ENCODE results near the gene MKNK1. TPM values are rescaled to one million over a fixed set of nuclear protein-coding genes. Genes with fewer than 3 reads are reported as not detected.

The MKNK1 gene
- total and polyA plus RNA-seq, 8 donors = 21.2 to 182 (median 36.7) TPM

DNA sequence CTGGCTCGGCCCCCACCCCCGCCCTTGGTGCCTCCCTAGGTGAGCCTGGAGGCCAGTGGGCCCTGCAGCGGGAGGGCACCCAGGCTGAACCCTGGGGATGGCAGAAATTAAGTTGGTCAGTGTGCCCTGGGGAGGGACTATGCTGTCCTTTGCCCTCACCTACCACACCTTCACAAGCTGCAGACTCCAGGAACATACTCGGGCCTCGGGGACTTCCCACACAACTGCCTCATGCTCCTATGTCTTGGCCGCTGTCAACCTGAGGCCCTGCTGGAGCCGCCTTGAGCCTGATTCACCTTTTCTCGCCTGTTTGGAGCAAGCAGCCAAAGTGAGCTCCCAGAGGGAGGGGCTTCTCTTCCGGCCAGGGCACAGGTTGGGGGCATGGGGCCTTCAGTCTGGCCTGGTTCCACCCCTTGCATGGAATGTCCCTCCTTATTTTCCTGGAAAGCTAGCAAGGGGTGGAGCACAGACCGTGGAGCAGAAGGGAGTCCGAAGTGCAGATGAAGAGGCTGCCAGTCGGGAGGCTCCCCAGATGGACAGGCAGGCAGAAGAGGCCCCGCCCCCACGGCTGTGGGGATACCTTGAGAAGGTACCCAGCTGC lies 77.3 kb downstream of the MKNK1 start:
- H3K9me3 ChIP-seq = no peaks in the 10 kb centered on the region
- H3K4me1 ChIP-seq = peaks cover 10 to 24% (median 14%) of the 10 kb centered on the region in 4 donors
- H3K4me3 ChIP-seq = no peak overlapping the region
- H3K27me3 ChIP-seq = peaks cover 0 to 69% (median 17%) of the 10 kb centered on the region in 3 donors
- 29 to 40% (median 38%) methylated on average over 11 to 14 of the region's 14 CpGs for WGBS, 5 donors
- no peaks in the 10 kb centered on the region for H3K36me3 ChIP-seq
- peak; percentile 43 to 64 for DNase-seq
- H3K27ac ChIP-seq = no peak overlapping the region
- intact Hi-C loops (cut with DNase I; ENCODE audit: low total_unique reads) = loop anchor here (5.0 kb wide), 1 partner anchor 119 kb away; no protein-coding TSS in a partner anchor
- no peak for TF ChIP-seq EP300 (IDR thresholded peaks at IDR 0.05)
- no peak for TF ChIP-seq POLR2AphosphoS5 (IDR thresholded peaks at IDR 0.05)
- TF ChIP-seq, protein P1, sequence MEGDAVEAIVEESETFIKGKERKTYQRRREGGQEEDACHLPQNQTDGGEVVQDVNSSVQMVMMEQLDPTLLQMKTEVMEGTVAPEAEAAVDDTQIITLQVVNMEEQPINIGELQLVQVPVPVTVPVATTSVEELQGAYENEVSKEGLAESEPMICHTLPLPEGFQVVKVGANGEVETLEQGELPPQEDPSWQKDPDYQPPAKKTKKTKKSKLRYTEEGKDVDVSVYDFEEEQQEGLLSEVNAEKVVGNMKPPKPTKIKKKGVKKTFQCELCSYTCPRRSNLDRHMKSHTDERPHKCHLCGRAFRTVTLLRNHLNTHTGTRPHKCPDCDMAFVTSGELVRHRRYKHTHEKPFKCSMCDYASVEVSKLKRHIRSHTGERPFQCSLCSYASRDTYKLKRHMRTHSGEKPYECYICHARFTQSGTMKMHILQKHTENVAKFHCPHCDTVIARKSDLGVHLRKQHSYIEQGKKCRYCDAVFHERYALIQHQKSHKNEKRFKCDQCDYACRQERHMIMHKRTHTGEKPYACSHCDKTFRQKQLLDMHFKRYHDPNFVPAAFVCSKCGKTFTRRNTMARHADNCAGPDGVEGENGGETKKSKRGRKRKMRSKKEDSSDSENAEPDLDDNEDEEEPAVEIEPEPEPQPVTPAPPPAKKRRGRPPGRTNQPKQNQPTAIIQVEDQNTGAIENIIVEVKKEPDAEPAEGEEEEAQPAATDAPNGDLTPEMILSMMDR (IDR thresholded peaks at IDR 0.05) = no peak

GRCh38 chr1:46526013-46526690 lies 77.9 kb downstream of the MKNK1 start:
- H3K27me3 ChIP-seq = peaks cover 0 to 63% (median 17%) of the 10 kb centered on the region in 3 donors
- peaks cover 10 to 28% (median 14%) of the 10 kb centered on the region in 4 donors for H3K4me1 ChIP-seq
- DNase-seq = no peak
- TF ChIP-seq POLR2AphosphoS5 (IDR thresholded peaks at IDR 0.05) = no peak
- TF ChIP-seq, protein P1 (IDR thresholded peaks at IDR 0.05) = no peak
- H3K4me3 ChIP-seq = no peak overlapping the region
- no peaks in the 10 kb centered on the region for H3K36me3 ChIP-seq
- no peak overlapping the region for H3K27ac ChIP-seq
- no peaks in the 10 kb centered on the region for H3K9me3 ChIP-seq
- intact Hi-C loops (cut with DNase I; ENCODE audit: low total_unique reads) = loop anchor here (5.0 kb wide), 1 partner anchor 119 kb away; no protein-coding TSS in a partner anchor
- 55 to 72% (median 68%) methylated on average over 16 to 17 of the region's 17 CpGs for WGBS, 5 donors

DNA sequence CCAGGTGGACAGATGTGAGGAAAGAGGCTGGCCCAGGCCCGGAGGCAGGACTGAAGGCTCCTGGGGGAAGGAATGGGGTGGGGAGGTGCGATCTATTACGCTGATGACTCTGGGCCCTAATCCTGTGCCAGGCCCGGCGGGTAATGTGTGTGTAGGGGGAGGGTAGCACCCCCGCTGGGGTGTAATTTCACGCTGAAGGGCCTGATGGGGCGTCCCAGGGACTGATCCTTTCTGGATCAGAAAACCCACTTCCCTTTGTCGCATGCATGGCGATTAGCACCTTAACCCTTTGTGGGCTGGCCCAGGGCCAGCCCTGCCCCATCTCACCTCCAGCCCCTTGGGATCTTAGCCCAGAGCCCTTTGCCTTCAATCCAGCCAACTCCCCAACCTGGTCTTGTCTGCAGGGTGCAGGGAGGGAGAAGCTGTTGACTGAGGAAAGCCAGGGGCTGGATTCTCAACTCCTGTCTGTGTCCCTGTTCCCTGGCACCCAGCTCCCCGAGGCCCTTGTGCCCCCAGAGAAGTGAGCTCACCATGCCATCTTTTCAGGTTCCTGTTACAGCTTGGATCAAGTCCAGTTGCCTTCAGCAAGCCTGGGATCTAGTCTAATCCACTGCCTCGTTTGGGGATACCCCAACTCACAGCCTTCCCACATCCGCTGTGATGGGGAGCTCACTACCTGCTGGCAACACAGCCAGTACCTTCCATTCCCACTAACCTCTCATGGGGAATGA lies 78.7 kb downstream of the MKNK1 start:
- H3K27ac ChIP-seq = no peak overlapping the region
- intact Hi-C loops (cut with DNase I; ENCODE audit: low total_unique reads) = loop anchor here (5.0 kb wide), 1 partner anchor 118 kb away; no protein-coding TSS in a partner anchor
- no peak for DNase-seq
- H3K4me3 ChIP-seq = no peak overlapping the region
- H3K4me1 ChIP-seq = peaks cover 10 to 28% (median 14%) of the 10 kb centered on the region in 4 donors
- TF ChIP-seq EP300 (IDR thresholded peaks at IDR 0.05) = no peak
- no peaks in the 10 kb centered on the region for H3K9me3 ChIP-seq
- peaks cover 0 to 56% (median 17%) of the 10 kb centered on the region in 3 donors for H3K27me3 ChIP-seq
- 64 to 81% (median 71%) methylated on average over 13 of the region's 13 CpGs for WGBS, 5 donors
- H3K36me3 ChIP-seq = no peaks in the 10 kb centered on the region

- H3K4me3 ChIP-seq = no peak overlapping the region
- peaks cover 10 to 28% (median 14%) of the 10 kb centered on the region in 4 donors for H3K4me1 ChIP-seq
- H3K9me3 ChIP-seq = no peaks in the 10 kb centered on the region
- WGBS, 5 donors = 78 to 92% (median 85%) methylated on average over 5 of the region's 5 CpGs
- no peaks in the 10 kb centered on the region for H3K36me3 ChIP-seq
- intact Hi-C loops (cut with DNase I; ENCODE audit: low total_unique reads) = loop anchor here (5.0 kb wide), 1 partner anchor 118 kb away; no protein-coding TSS in a partner anchor
- TF ChIP-seq POLR2AphosphoS5 (IDR thresholded peaks at IDR 0.05) = no peak
- TF ChIP-seq POLR2A (IDR thresholded peaks at IDR 0.05) = no peak
- TF ChIP-seq, protein P1 (IDR thresholded peaks at IDR 0.05) = no peak
- no peak for TF ChIP-seq EP300 (IDR thresholded peaks at IDR 0.05)
- DNase-seq = no peak
- no peak overlapping the region for H3K27ac ChIP-seq
- peaks cover 0 to 53% (median 13%) of the 10 kb centered on the region in 3 donors for H3K27me3 ChIP-seq
Measured at GRCh38 chr1:46524843-46525242, 79.2 kb downstream of the MKNK1 start.

Measured in stomach (tissue), 9 donors.